ENCODE results near the gene MAOB.

Gene MAOB

GRCh38 chrX:43860646-43861370 lies 21.4 kb downstream of the MAOB start:
- no peak for DNase-seq (ENCODE audit: low read depth)

GRCh38 chrX:43853225-43853828 lies 28.9 kb downstream of the MAOB start:
- DNase-seq (ENCODE audit: low read depth) = no peak

GRCh38 chrX:43850629-43851028 lies 31.6 kb downstream of the MAOB start:
- no peak for DNase-seq (ENCODE audit: low read depth)

GRCh38 chrX:43849173-43849572 lies 33.1 kb downstream of the MAOB start:
- no peak for DNase-seq (ENCODE audit: low read depth)

GRCh38 chrX:43847352-43847751 lies 34.9 kb downstream of the MAOB start:
- DNase-seq (ENCODE audit: low read depth) = no peak

GRCh38 chrX:43846558-43846957 lies 35.7 kb downstream of the MAOB start:
- DNase-seq (ENCODE audit: low read depth) = no peak

GRCh38 chrX:43845776-43846175 lies 36.5 kb downstream of the MAOB start:
- DNase-seq (ENCODE audit: low read depth) = no peak

- DNase-seq (ENCODE audit: low read depth) = no peak
Measured at GRCh38 chrX:43840265-43840664, 42.0 kb downstream of the MAOB start.

GRCh38 chrX:43836435-43837184 lies 45.6 kb downstream of the MAOB start:
- no peak for DNase-seq (ENCODE audit: low read depth)

- no peak for DNase-seq (ENCODE audit: low read depth)
Measured at GRCh38 chrX:43835559-43835958, 46.7 kb downstream of the MAOB start.

- no peak for DNase-seq (ENCODE audit: low read depth)
Measured at GRCh38 chrX:43827791-43828190, 54.5 kb downstream of the MAOB start.

- DNase-seq (ENCODE audit: low read depth) = no peak
Measured at GRCh38 chrX:43822014-43822413, 60.2 kb downstream of the MAOB start.

GRCh38 chrX:43817444-43817843 lies 64.8 kb downstream of the MAOB start:
- DNase-seq (ENCODE audit: low read depth) = no peak

- DNase-seq (ENCODE audit: low read depth) = no peak
Measured at GRCh38 chrX:43815209-43815608, 67.0 kb downstream of the MAOB start.

- DNase-seq (ENCODE audit: low read depth) = no peak
Measured at GRCh38 chrX:43813898-43814297, 68.4 kb downstream of the MAOB start.

GRCh38 chrX:43813319-43813718 lies 68.9 kb downstream of the MAOB start:
- DNase-seq (ENCODE audit: low read depth) = no peak

GRCh38 chrX:43809463-43809862 lies 72.8 kb downstream of the MAOB start:
- no peak for DNase-seq (ENCODE audit: low read depth)

GRCh38 chrX:43808231-43808630 lies 74.0 kb downstream of the MAOB start:
- DNase-seq (ENCODE audit: low read depth) = no peak

GRCh38 chrX:43805579-43805978 lies 76.7 kb downstream of the MAOB start:
- no peak for DNase-seq (ENCODE audit: low read depth)

- no peak for DNase-seq (ENCODE audit: low read depth)
Measured at GRCh38 chrX:43804021-43804420, 78.2 kb downstream of the MAOB start.

- no peak for DNase-seq (ENCODE audit: low read depth)
Measured at GRCh38 chrX:43785930-43786591, 96.2 kb downstream of the MAOB start.

GRCh38 chrX:43758044-43758443 lies 124.2 kb downstream of the MAOB start:
- no peak for DNase-seq (ENCODE audit: low read depth)

- DNase-seq (ENCODE audit: low read depth) = no peak
Measured at GRCh38 chrX:43756076-43756475, 126.2 kb downstream of the MAOB start.

Measured in T follicular helper cell (primary cell).